B cell (primary cell): ENCODE measurements around the gene LCN10. TPM values are rescaled to one million over a fixed set of nuclear protein-coding genes. Genes with fewer than 3 reads are reported as not detected.
A peak's percentile ranks its signal among the peaks of the same experiment; 100 is the strongest.
"Not testable (repeated sequence)": the region's sequence is repeated elsewhere in the genome, so short reads cannot be mapped to it uniquely, and the experiment has no call there.

Experiments used
- ATAC-seq: fragments of 200-7000 bp; cut with Tn5 transposase; one replicate; pipeline ENCODE4 v1.10.0; 2021; ENCODE audit warnings: low read depth, mild to moderate bottlenecking, moderate number of reproducible peaks, moderate library complexity
- CTCF ChIA-PET: fragments of 350-600 bp; sonication (Branson Sonifier 250); formaldehyde crosslinking; loops from one replicate; lab custom pipeline; 2021; ENCODE audit warnings: antibody characterized with exemption, inconsistent platforms; lab: Charles Lee
- POLR2A ChIA-PET: fragments of 350-600 bp; sonication (Branson Sonifier 250); formaldehyde crosslinking; loops from one replicate; lab custom pipeline; 2021; ENCODE audit warnings: antibody characterized with exemption; lab: Charles Lee
- DNase-seq: peaks from one replicate; pipeline ENCODE4 v3.0.0; 2013
- H2AFZ ChIP-seq: 2 replicates; pipeline ENCODE4 v1.6.1; 2012; ENCODE audit warnings: mild to moderate bottlenecking, low read depth, low read length; ENCODE audit not compliant: insufficient read depth, poor library complexity, severe bottlenecking
- H3K27ac ChIP-seq, 2 donors: 1 replicate in 1 of 2; 2 replicates in 1 of 2; pipeline ENCODE4 v1.5.1; 2012 to 2013; ENCODE audit warnings: low read length in 2 of 2, mild to moderate bottlenecking in 2 of 2, moderate library complexity in 1 of 2
- H3K27me3 ChIP-seq, 4 experiments: fragments of 200-600 bp in 1 of 4; sonication (generic) in 1 of 4; replicated peaks in 1 of 4; 1 replicate in 2 of 4; 2 replicates in 2 of 4; pipeline versions ENCODE4 v1.6.1 to v1.7.0; 2013 to 2016; ENCODE audit warnings: low read length in 3 of 4, mild to moderate bottlenecking in 2 of 4, mixed read lengths in 1 of 4, moderate library complexity in 1 of 4; ENCODE audit not compliant: insufficient read depth in 4 of 4, control insufficient read depth in 3 of 4; ENCODE audit errors: control extremely low read depth in 1 of 4
- H3K36me3 ChIP-seq, 2 experiments: replicated peaks in 1 of 2; 1 replicate in 1 of 2; 2 replicates in 1 of 2; pipeline versions ENCODE4 v1.6.1 to v1.7.1; 2013; ENCODE audit warnings: low read length in 1 of 2; ENCODE audit not compliant: insufficient read depth in 2 of 2, control insufficient read depth in 1 of 2; ENCODE audit errors: control extremely low read depth in 1 of 2, extremely low read depth in 1 of 2
- H3K4me1 ChIP-seq, 2 donors: fragments of 200-600 bp in 1 of 2; sonication (generic) in 1 of 2; 1 replicate in 1 of 2; 2 replicates in 1 of 2; pipeline versions ENCODE4 v1.5.1 to v1.6.1; 2013 to 2017; ENCODE audit warnings: low read length in 2 of 2; ENCODE audit not compliant: control insufficient read depth in 2 of 2, insufficient read depth in 2 of 2
- H3K4me2 ChIP-seq: replicated peaks from 2 replicates; pipeline ENCODE3; 2012; ENCODE audit warnings: mild to moderate bottlenecking, low read depth, low read length; ENCODE audit not compliant: poor library complexity, severe bottlenecking
- H3K4me3 ChIP-seq, 5 experiments: fragments of 200-600 bp in 1 of 5; sonication (generic) in 1 of 5; 1 replicate in 3 of 5; 2 replicates in 2 of 5; pipeline versions ENCODE4 v1.5.1 to v1.7.0; 2011 to 2016; ENCODE audit warnings: low read length in 4 of 5, mild to moderate bottlenecking in 4 of 5, low read depth in 2 of 5, control low read depth in 1 of 5, moderate library complexity in 1 of 5; ENCODE audit not compliant: insufficient read depth in 1 of 5; ENCODE audit errors: control extremely low read depth in 1 of 5, extremely low read depth in 1 of 5
- H3K79me2 ChIP-seq: fragments of 200-600 bp; sonication (generic); one replicate; pipeline ENCODE4 v1.6.0; 2016; ENCODE audit warnings: low read length; ENCODE audit not compliant: control insufficient read depth, insufficient read depth
- H3K9ac ChIP-seq: fragments of 200-600 bp; sonication (generic); 2 replicates; pipeline ENCODE4 v1.6.1; 2017; ENCODE audit warnings: mild to moderate bottlenecking, low read length, moderate library complexity
- H3K9me3 ChIP-seq, 3 donors: one replicate each; pipeline versions ENCODE4 v1.6.1 to v1.7.1; 2013; ENCODE audit warnings: low read length in 2 of 3; ENCODE audit not compliant: control insufficient read depth in 2 of 3, insufficient read depth in 1 of 3; ENCODE audit errors: control extremely low read depth in 1 of 3
- H4K20me1 ChIP-seq: 2 replicates; pipeline ENCODE4 v1.6.0; 2012; ENCODE audit warnings: mild to moderate bottlenecking, low read length; ENCODE audit not compliant: insufficient read depth, control insufficient read depth, poor library complexity, severe bottlenecking
- H3K27ac Mint-ChIP-seq: one replicate; pipeline ENCODE4 v1.8.0; 2021; ENCODE audit warnings: mixed read lengths
- H3K27me3 Mint-ChIP-seq: one replicate; pipeline ENCODE4 v1.8.0; 2021; ENCODE audit warnings: mixed read lengths
- H3K4me1 Mint-ChIP-seq: one replicate; pipeline ENCODE4 v1.8.0; 2021; ENCODE audit warnings: mixed read lengths
- H3K4me3 Mint-ChIP-seq: one replicate; pipeline ENCODE4 v1.8.0; 2021; ENCODE audit warnings: mixed read lengths
- H3K9me3 Mint-ChIP-seq: one replicate; pipeline ENCODE4 v1.8.0; 2022; ENCODE audit warnings: mixed read lengths; ENCODE audit not compliant: insufficient read depth
- EZH2 ChIP-seq: IDR thresholded peaks from 2 replicates; pipeline ENCODE4 v1.6.1; 2012; ENCODE audit warnings: borderline replicate concordance, low read depth, mild to moderate bottlenecking, moderate library complexity, low read length; ENCODE audit not compliant: insufficient read depth, poor library complexity, severe bottlenecking
- WGBS: methylation state at CpG from one replicate; pipeline ENCODE4 v1.1.5; 2013; ENCODE audit warnings: missing lambda C conversion rate; ENCODE audit not compliant: insufficient coverage; 5-methylcytosine and 5-hydroxymethylcytosine counted together
- intact Hi-C: fragments of 100-400 bp; cut with micrococcal nuclease; formaldehyde crosslinking; loops from one replicate; pipeline ENCODE4 v1.10.0; 2022
- polyA plus RNA-seq: library from polyadenylated mRNA; depleted of rRNA; stranded (reverse); fragments of >200 nt; gene quantifications from 2 replicates; pipeline ENCODE4 v1.2.3, GENCODE V29; 2012
- total RNA-seq, 2 donors: library from RNA; stranded (reverse); fragments of 120-200 nt in 1 of 2; gene quantifications; 1 replicate in 1 of 2; 2 replicates in 1 of 2; pipeline versions ENCODE4 v1.2.3 to v1.2.4, GENCODE V29; 2013 to 2022
- TF ChIP-seq, protein P1 (sequence below): fragments of 200-600 bp; IDR thresholded peaks from one replicate; pipeline ENCODE4 v1.8.0; 2022; ENCODE audit warnings: antibody characterized with exemption, mild to moderate bottlenecking

Gene LCN10
- total and polyA plus RNA-seq, 2 donors (not counting 1 experiment from before 2014, with no cell fraction given), result 76.3 to 93.0 TPM

DNA sequence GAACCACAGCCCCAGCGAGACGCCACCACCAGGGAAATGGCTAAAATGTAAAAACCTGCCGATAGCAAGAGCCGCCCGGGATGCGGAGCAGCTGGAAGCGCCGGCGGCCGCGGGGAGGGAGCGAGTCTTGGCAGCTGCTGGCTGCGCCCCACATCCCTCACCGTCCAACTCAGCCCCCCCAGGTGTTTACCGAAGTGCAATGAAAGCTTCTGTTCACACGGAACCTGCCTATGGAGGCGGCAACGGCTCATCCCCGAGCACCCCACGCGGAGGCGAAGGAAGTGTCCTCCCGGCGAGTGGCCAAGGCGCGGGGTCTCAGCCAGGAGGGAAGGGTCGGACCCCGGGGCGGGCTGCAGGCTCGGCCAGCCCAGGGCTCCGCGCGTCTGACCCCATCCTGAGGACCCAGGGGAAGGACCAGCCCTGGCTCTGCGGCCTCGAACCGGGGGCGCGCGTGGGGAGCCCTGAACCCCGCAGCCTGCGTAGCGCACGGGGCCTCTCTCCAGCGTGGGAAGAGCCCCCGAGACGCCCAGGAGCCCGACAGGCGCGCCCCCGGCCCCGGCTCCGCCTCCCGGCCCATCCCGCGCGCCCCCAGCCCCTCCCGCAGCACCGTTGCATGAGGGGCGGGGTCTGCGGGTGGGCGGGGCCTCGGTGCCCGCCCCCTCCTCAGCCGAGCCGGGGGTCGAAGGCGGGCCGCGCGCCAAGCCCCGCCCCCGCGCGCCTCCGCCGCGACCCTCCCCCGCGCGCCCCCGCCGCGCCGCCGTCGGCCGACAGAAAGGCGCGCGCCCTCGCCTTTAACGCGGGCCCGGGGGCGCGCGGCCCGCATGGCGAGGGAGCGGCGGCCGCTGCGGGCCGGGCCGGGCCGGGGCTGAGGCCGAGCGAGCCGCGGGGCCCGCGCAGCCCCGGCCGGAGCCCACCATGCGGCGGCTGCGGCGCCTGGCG is 30.7 kb downstream of the LCN10 start, which contains the start of gene DIPK1B:
TSS of gene DIPK1B (plus strand) at position 822 of the 939 bp plus-strand sequence. CDS start at position 916, 94 bp downstream.
- H3K27me3 ChIP-seq, result peaks cover 0 to 39% (median 6%) of the 10 kb centered on the region in 4 experiments
- no peak within 1 kb of the TSS for H3K27ac ChIP-seq
- H3K9ac ChIP-seq, result peak within 1 kb of the TSS; percentile 57
- WGBS, result 1% methylated on average over 119 of the region's 119 CpGs
- peak; percentile 55 for ATAC-seq
- Mint-ChIP-seq H3K4me3 (peak within 1 kb of the TSS; percentile 80), H3K27ac (peak within 1 kb of the TSS; percentile 70), H3K9me3 (no peaks in the 10 kb centered on the region), H3K27me3 (peaks cover 23% of the 10 kb centered on the region), H3K4me1 (peaks cover 21% of the 10 kb centered on the region)
- H3K79me2 ChIP-seq, result peaks cover 4% of the 10 kb centered on the region
- no peaks in the 10 kb centered on the region for H4K20me1 ChIP-seq
- peaks cover 31 to 33% of the 10 kb centered on the region in 2 donors for H3K4me1 ChIP-seq
- H3K36me3 ChIP-seq, result no peaks in the 10 kb centered on the region
- peaks cover 0 to 4% (median 0%) of the 10 kb centered on the region in 3 donors for H3K9me3 ChIP-seq
- TF ChIP-seq EZH2, result no peak
- TF ChIP-seq, protein P1, sequence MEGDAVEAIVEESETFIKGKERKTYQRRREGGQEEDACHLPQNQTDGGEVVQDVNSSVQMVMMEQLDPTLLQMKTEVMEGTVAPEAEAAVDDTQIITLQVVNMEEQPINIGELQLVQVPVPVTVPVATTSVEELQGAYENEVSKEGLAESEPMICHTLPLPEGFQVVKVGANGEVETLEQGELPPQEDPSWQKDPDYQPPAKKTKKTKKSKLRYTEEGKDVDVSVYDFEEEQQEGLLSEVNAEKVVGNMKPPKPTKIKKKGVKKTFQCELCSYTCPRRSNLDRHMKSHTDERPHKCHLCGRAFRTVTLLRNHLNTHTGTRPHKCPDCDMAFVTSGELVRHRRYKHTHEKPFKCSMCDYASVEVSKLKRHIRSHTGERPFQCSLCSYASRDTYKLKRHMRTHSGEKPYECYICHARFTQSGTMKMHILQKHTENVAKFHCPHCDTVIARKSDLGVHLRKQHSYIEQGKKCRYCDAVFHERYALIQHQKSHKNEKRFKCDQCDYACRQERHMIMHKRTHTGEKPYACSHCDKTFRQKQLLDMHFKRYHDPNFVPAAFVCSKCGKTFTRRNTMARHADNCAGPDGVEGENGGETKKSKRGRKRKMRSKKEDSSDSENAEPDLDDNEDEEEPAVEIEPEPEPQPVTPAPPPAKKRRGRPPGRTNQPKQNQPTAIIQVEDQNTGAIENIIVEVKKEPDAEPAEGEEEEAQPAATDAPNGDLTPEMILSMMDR, result no peak
- H3K4me2 ChIP-seq, result peak within 1 kb of the TSS; percentile 82
- DNase-seq, result peak; percentile 67
- ChIA-PET CTCF (interaction anchor here (1.0 kb wide), 1 partner anchor 26 kb away, joined by 3 read pairs; no protein-coding TSS in a partner anchor), POLR2A (no interaction called here)
- intact Hi-C loops, result loop anchor here (10.0 kb wide), 1 partner anchor 47 kb away; the partner anchor contains the start of gene EGFL7
- H3K4me3 ChIP-seq, result peak within 1 kb of the TSS in 4 of 5 experiments; percentile 33 to 48 (median 42)
- H2AFZ ChIP-seq, result peak within 1 kb of the TSS; percentile 47

DNA sequence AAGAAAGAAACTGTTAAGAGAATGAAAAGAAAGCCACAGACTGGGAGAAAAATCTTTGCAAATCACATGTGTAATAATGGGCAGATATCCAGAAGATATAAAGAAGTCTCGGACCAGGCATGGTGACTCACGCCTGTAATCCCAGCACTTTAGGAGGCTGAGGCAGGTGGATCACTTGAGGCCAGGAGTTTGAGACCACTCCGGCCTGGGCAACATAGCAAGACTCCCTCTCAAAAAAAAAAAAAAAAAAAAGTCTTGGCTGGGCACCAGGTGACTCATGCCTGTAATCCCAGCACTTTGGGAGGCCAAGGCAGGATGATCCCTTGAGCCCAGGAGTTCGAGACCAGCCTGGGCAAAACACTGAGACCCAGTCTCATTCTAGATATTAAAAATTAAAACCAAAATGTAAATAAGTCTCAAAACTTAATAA is 31.5 kb downstream of the LCN10 start:
- WGBS, result no CpG with 5 or more reads among the region's 4 CpGs
- Mint-ChIP-seq H3K27me3 (peaks cover 21% of the 10 kb centered on the region), H3K4me1 (peaks cover 21% of the 10 kb centered on the region), H3K4me3 (peak overlapping the region; percentile 80)
- intact Hi-C loops, result loop anchor here (10.0 kb wide), 1 partner anchor 46 kb away; the partner anchor contains the start of gene EGFL7
- H3K9me3 Mint-ChIP-seq, H3K27ac Mint-ChIP-seq, POLR2A ChIA-PET, H3K36me3 ChIP-seq, H3K9ac ChIP-seq, H3K79me2 ChIP-seq, H2AFZ ChIP-seq, DNase-seq, H3K27ac ChIP-seq, H4K20me1 ChIP-seq, H3K9me3 ChIP-seq, ATAC-seq: not testable (repeated sequence)
- Histone ChIP-seq H3K4me3 (peak overlapping the region in 1 of 5 experiments; percentile 45), H3K4me2 (peak overlapping the region; percentile 79), H3K4me1 (peaks cover 31 to 33% of the 10 kb centered on the region in 2 donors), H3K27me3 (peaks cover 0 to 39% (median 6%) of the 10 kb centered on the region in 4 experiments)
- CTCF ChIA-PET, result interaction anchor here (0.7 to 1.0 kb wide), 2 partner anchors 25 to 131 kb away, joined by 3 read pairs; no protein-coding TSS in a partner anchor
